ENCODE measurements around the gene TMEM17. TPM values are rescaled to one million over a fixed set of nuclear protein-coding genes. Genes with fewer than 3 reads are reported as not detected.

The TMEM17 gene
- total and polyA plus RNA-seq, 9 of the 15 experiments (the other 6 are each of a cell fraction or from before 2014, with no cell fraction given), result 0.58 to 2.2 (median 1.2) TPM

DNA sequence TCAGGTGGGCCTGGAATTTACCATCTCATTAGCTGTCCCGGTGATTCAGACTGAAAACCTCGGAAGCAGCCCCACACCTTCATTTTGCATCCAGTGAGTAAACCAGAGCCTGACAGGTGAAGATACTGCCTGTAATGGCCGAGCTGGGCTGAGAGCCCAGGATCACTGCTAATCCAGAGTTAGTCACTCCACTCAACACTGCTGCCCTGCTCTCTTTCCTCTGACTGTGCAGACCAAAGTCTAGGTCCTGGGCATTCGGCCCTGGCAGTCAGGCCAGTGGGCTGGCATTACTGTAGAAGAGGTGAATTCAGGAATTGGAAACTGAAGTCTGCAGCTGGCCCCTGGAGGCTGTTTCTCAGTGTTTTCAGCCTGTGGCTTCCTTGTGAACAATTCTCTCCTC, 44.3 kb downstream of the TMEM17 start (continued):
- TF ChIP-seq TOE1 (IDR thresholded peaks at IDR 0.05; ENCODE audit: borderline replicate concordance) (no peak), TOE1 (CRISPR knock-in tag; IDR thresholded peaks at IDR 0.05; ENCODE audit: borderline replicate concordance, low read depth) (no peak), KLF1 (tag; IDR thresholded peaks at IDR 0.05) (no peak), ZNF146 (CRISPR knock-in tag; IDR thresholded peaks at IDR 0.05; ENCODE audit: unreplicated experiment) (no peak), HDAC1 (IDR thresholded peaks at IDR 0.05) (no peak), KDM1A (IDR thresholded peaks at IDR 0.05) (no peak), CHD1 (IDR thresholded peaks at IDR 0.05; ENCODE audit: low read length) (no peak)
- TF ChIP-seq, protein P1, sequence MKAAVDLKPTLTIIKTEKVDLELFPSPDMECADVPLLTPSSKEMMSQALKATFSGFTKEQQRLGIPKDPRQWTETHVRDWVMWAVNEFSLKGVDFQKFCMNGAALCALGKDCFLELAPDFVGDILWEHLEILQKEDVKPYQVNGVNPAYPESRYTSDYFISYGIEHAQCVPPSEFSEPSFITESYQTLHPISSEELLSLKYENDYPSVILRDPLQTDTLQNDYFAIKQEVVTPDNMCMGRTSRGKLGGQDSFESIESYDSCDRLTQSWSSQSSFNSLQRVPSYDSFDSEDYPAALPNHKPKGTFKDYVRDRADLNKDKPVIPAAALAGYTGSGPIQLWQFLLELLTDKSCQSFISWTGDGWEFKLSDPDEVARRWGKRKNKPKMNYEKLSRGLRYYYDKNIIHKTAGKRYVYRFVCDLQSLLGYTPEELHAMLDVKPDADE (conservative IDR thresholded peaks at IDR 0.05; ENCODE audit: control insufficient read depth, low read depth, low read length), result no peak
- TF ChIP-seq, protein P2, sequence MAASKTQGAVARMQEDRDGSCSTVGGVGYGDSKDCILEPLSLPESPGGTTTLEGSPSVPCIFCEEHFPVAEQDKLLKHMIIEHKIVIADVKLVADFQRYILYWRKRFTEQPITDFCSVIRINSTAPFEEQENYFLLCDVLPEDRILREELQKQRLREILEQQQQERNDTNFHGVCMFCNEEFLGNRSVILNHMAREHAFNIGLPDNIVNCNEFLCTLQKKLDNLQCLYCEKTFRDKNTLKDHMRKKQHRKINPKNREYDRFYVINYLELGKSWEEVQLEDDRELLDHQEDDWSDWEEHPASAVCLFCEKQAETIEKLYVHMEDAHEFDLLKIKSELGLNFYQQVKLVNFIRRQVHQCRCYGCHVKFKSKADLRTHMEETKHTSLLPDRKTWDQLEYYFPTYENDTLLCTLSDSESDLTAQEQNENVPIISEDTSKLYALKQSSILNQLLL (CRISPR knock-in tag; IDR thresholded peaks at IDR 0.05; ENCODE audit: borderline replicate concordance), result no peak
- TF ChIP-seq, protein P3, sequence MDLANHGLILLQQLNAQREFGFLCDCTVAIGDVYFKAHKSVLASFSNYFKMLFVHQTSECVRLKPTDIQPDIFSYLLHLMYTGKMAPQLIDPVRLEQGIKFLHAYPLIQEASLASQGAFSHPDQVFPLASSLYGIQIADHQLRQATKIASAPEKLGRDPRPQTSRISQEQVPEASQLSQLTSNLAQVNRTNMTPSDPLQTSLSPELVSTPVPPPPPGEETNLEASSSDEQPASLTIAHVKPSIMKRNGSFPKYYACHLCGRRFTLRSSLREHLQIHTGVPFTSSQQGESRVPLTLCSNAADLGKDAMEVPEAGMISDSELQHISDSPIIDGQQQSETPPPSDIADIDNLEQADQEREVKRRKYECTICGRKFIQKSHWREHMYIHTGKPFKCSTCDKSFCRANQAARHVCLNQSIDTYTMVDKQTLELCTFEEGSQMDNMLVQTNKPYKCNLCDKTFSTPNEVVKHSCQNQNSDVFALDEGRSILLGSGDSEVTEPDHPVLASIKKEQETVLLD (IDR thresholded peaks at IDR 0.05), result no peak
